Melanocyte of skin (primary cell): ENCODE data around the gene MRPS27. TPM values are rescaled to one million over a fixed set of nuclear protein-coding genes. Genes with fewer than 3 reads are reported as not detected.

Experiments
- small RNA-seq, 2 donors: library from RNA; depleted of rRNA; stranded (forward); fragments of <200 nt; gene quantifications; one replicate each; pipeline ENCODE3, GENCODE V24; 2012
- total RNA-seq, 2 donors: library from RNA; depleted of rRNA; stranded (reverse); fragments of >200 nt; gene quantifications; 2 replicates each; pipeline ENCODE4 v1.2.3, GENCODE V29; 2012

Gene MRPS27
- 100 to 1,000 TPM in 1 of 2 donors, 10 to 100 TPM in 1; 60.6 to 109 TPM for total RNA-seq

GRCh38 chr5:72319976-72320752 lies at the start of gene MRPS27, which contains the start of gene PTCD2:
TSS of gene MRPS27 (minus strand) at chr5:72320240. CDS start at chr5:72320221, 19 bp downstream.
TSS of gene PTCD2 (plus strand) at chr5:72320373. CDS start at chr5:72320383, 10 bp downstream.

Small RNA genes within 50 kb of the gene (small RNA-seq; reads per million reads assigned to genes)
- 0 to 0.35 reads per million in 2 donors for gene MIR4803
- gene RN7SL153P, result 0 to 0.04 reads per million in 2 donors

Other genes with a start within 250 kb of the MRPS27 start
- gene MAP1B, start 212.8 kb downstream of the MRPS27 start, total RNA-seq, result 10 to 100 TPM; 49.0 to 66.8 TPM
- gene PTCD2, start 133 bp upstream of the MRPS27 start, total RNA-seq, result 10 to 100 TPM; 12.4 to 13.0 TPM
- under 1 TPM; 0.33 to 0.69 TPM for gene ZNF366, start 187.2 kb upstream of the MRPS27 start, total RNA-seq